A549 (cell line): Measurements from ENCODE around the gene MAP3K7. TPM values are rescaled to one million over a fixed set of nuclear protein-coding genes. Genes with fewer than 3 reads are reported as not detected.

Experiments used
- ATAC-seq, 2 experiments: fragments of 200-7000 bp in 1 of 2; fragments of >200 bp in 1 of 2; cut with Nextera tagmentation in 1 of 2; cut with Tn5 transposase in 1 of 2; 3 replicates each; pipeline versions ENCODE4 v1.8.0 to v1.9.1; 2018 to 2020; ENCODE audit warnings: mild to moderate bottlenecking in 1 of 2, moderate library complexity in 1 of 2
- CTCF ChIA-PET: fragments of 300-600 bp; sonication (Branson Sonifier 250); formaldehyde crosslinking; extraction: SDS; loops from one replicate; lab custom pipeline; 2021; ENCODE audit warnings: antibody characterized with exemption, inconsistent platforms; lab: Yijun Ruan, JAX
- POLR2A ChIA-PET: fragments of 350-600 bp; formaldehyde crosslinking; extraction: SDS; loops from one replicate; lab custom pipeline; 2021; ENCODE audit warnings: antibody characterized with exemption, inconsistent platforms; lab: Yijun Ruan, JAX
- DNase-seq, 2 experiments: peaks; one replicate each; pipeline versions ENCODE4 v3.0.0 to v3.0.0-alpha.2; 2011 to 2016; ENCODE audit warnings: low read depth in 1 of 2, low spot score in 1 of 2
- FAIRE-seq: peaks from 2 replicates; lab custom pipeline; 2011; peaks lifted over from hg19 to GRCh38; lab: Jason Lieb, UNC
- H3K27ac ChIP-seq, 2 experiments: fragments of >200 bp; sonication (Bioruptor Twin); formaldehyde crosslinking; 3 replicates each; pipeline ENCODE4 v1.5.1; 2016 to 2017
- H3K4me1 ChIP-seq: fragments of >200 bp; sonication (Bioruptor Twin); formaldehyde crosslinking; 3 replicates; pipeline ENCODE4 v1.6.1; 2016
- H3K4me2 ChIP-seq: fragments of >200 bp; sonication (Bioruptor Twin); formaldehyde crosslinking; 3 replicates; pipeline ENCODE4 v1.6.1; 2016
- H3K4me3 ChIP-seq: fragments of >200 bp; sonication (Bioruptor Twin); formaldehyde crosslinking; 3 replicates; pipeline ENCODE4 v1.5.1; 2016
- H3K9me3 ChIP-seq: fragments of >200 bp; sonication (Bioruptor Twin); formaldehyde crosslinking; 3 replicates; pipeline ENCODE4 v1.6.1; 2016
- BCL3 ChIP-seq: fragments of >200 bp; sonication (Bioruptor Twin); formaldehyde crosslinking; IDR thresholded peaks from 3 replicates; pipeline ENCODE4 v1.6.1; 2016
- CBX8 ChIP-seq: fragments of 200-600 bp; sonication (generic); IDR thresholded peaks from 2 replicates; pipeline ENCODE4 v1.6.1; 2016
- CHD2 ChIP-seq: fragments of 150-350 bp; IDR thresholded peaks from 2 replicates; pipeline ENCODE4 v1.6.1; 2014; ENCODE audit warnings: low read length; ENCODE audit not compliant: partially characterized antibody
- E2F6 ChIP-seq: IDR thresholded peaks from 2 replicates; pipeline ENCODE4 v1.6.1; 2012; ENCODE audit warnings: low read depth, borderline replicate concordance
- ESRRA ChIP-seq: fragments of 150-350 bp; IDR thresholded peaks from 2 replicates; pipeline ENCODE4 v1.6.1; 2014; ENCODE audit warnings: mild to moderate bottlenecking, low read length, borderline replicate concordance
- FOSB ChIP-seq: fragments of 250-450 bp; sonication (Bioruptor Pico); IDR thresholded peaks from 2 replicates; pipeline ENCODE4 v1.5.0; 2020; ENCODE audit warnings: mild to moderate bottlenecking, moderate library complexity
- HDAC2 ChIP-seq: fragments of 200-600 bp; sonication (generic); IDR thresholded peaks from 2 replicates; pipeline ENCODE4 v1.6.1; 2016
- HES2 ChIP-seq: fragments of >200 bp; sonication (Bioruptor Twin); formaldehyde crosslinking; IDR thresholded peaks from 2 replicates; pipeline ENCODE4 v1.6.1; 2016
- HMGXB4 ChIP-seq: fragments of 250-450 bp; sonication (Bioruptor Pico); IDR thresholded peaks from 2 replicates; pipeline ENCODE4 v1.5.0; 2021; ENCODE audit warnings: mild to moderate bottlenecking, moderate library complexity, borderline replicate concordance
- HOXA7 ChIP-seq: fragments of 250-450 bp; sonication (Bioruptor Pico); IDR thresholded peaks from 2 replicates; pipeline ENCODE4 v1.5.0; 2020; ENCODE audit warnings: mild to moderate bottlenecking, moderate library complexity
- HOXB13 ChIP-seq: fragments of 250-450 bp; sonication (Bioruptor Pico); IDR thresholded peaks from 2 replicates; pipeline ENCODE4 v1.5.0; 2020; ENCODE audit warnings: low read depth, mild to moderate bottlenecking, moderate library complexity
- KDM5A ChIP-seq: fragments of 200-600 bp; sonication (generic); IDR thresholded peaks from 2 replicates; pipeline ENCODE4 v1.6.1; 2016; ENCODE audit warnings: antibody characterized with exemption, mild to moderate bottlenecking
- MAFK ChIP-seq: fragments of 450-650 bp; IDR thresholded peaks from 2 replicates; pipeline ENCODE4 v1.6.1; 2014; ENCODE audit not compliant: partially characterized antibody
- MYC ChIP-seq: IDR thresholded peaks from 2 replicates; pipeline ENCODE4 v1.6.1; 2012; ENCODE audit warnings: mild to moderate bottlenecking, inconsistent platforms, low read length, improper control_type of control experiment, borderline replicate concordance
- NFE2L2 ChIP-seq: fragments of 150-350 bp; conservative IDR thresholded peaks from 2 replicates; pipeline ENCODE4 v1.6.1; 2014; ENCODE audit warnings: low read length
- NPAS2 ChIP-seq: fragments of 250-450 bp; sonication (Bioruptor Pico); IDR thresholded peaks from 2 replicates; pipeline ENCODE4 v1.8.0; 2022; ENCODE audit warnings: mild to moderate bottlenecking, moderate library complexity, borderline replicate concordance
- NR3C1 ChIP-seq: fragments of >200 bp; sonication (Bioruptor Twin); formaldehyde crosslinking; IDR thresholded peaks from 3 replicates; pipeline ENCODE4 v1.6.1; 2017
- POLR2A ChIP-seq: IDR thresholded peaks from 2 replicates; pipeline ENCODE4 v1.6.1; 2012; ENCODE audit warnings: mild to moderate bottlenecking, low read length
- POLR2AphosphoS2 ChIP-seq: conservative IDR thresholded peaks from 2 replicates; pipeline ENCODE4 v1.6.1; 2012; ENCODE audit warnings: low read length, improper control_type of control experiment, inconsistent platforms
- RARB ChIP-seq: fragments of 250-450 bp; sonication (Bioruptor Pico); IDR thresholded peaks from 2 replicates; pipeline ENCODE4 v1.8.0; 2021; ENCODE audit warnings: mild to moderate bottlenecking, moderate library complexity
- RCOR1 ChIP-seq: fragments of 150-350 bp; IDR thresholded peaks from 2 replicates; pipeline ENCODE4 v1.6.1; 2014; ENCODE audit warnings: antibody characterized with exemption, low read length, low read depth
- RFX5 ChIP-seq: fragments of 450-650 bp; IDR thresholded peaks from 2 replicates; pipeline ENCODE4 v1.7.1; 2014; ENCODE audit warnings: antibody characterized with exemption, mild to moderate bottlenecking, moderate library complexity
- RNF2 ChIP-seq: fragments of 200-600 bp; sonication (generic); IDR thresholded peaks from 2 replicates; pipeline ENCODE4 v1.6.1; 2016; ENCODE audit warnings: low read depth, mild to moderate bottlenecking, antibody characterized with exemption, moderate library complexity, borderline replicate concordance
- SREBF2 ChIP-seq: fragments of 450-650 bp; IDR thresholded peaks from 2 replicates; pipeline ENCODE4 v1.6.1; 2014; ENCODE audit warnings: mild to moderate bottlenecking, moderate library complexity
- TFCP2L1 ChIP-seq: fragments of 250-450 bp; sonication (Bioruptor Pico); IDR thresholded peaks from 2 replicates; pipeline ENCODE4 v1.5.0; 2021; ENCODE audit warnings: mild to moderate bottlenecking
- TP53 ChIP-seq: fragments of 250-450 bp; sonication (Bioruptor Pico); IDR thresholded peaks from 2 replicates; pipeline ENCODE4 v1.5.0; 2021; ENCODE audit warnings: mild to moderate bottlenecking, moderate library complexity
- USF2 ChIP-seq: fragments of 450-650 bp; IDR thresholded peaks from 2 replicates; pipeline ENCODE4 v1.6.1; 2014; ENCODE audit warnings: antibody characterized with exemption
- ZSCAN20 ChIP-seq: fragments of 250-450 bp; sonication (Bioruptor Pico); IDR thresholded peaks from 2 replicates; pipeline ENCODE4 v1.8.0; 2022; ENCODE audit warnings: mild to moderate bottlenecking, moderate library complexity
- WGBS: methylation state at CpG from one replicate; pipeline ENCODE4 v1.1.6; 2017; ENCODE audit errors: missing lambda C conversion rate; 5-methylcytosine and 5-hydroxymethylcytosine counted together
- polyA plus RNA-seq, 4 experiments: library from polyadenylated mRNA; depleted of rRNA in 3 of 4; stranded (reverse); fragments of >200 nt; fragmentation: RNase III in 1 of 4; extraction: RNeasy Plus Mini Kit Qiagen cat#74134 plus additional on column Dnase treatment in 1 of 4; gene quantifications; 2 replicates in 3 of 4; 3 replicates in 1 of 4; pipeline ENCODE4 v1.2.3, GENCODE V29; 2011 to 2017

The MAP3K7 gene
- polyA plus RNA-seq, 2 of the 4 experiments (the other 2 are of a cell fraction): 13.7 to 32.0 TPM

- FAIRE-seq (no peak), DNase-seq (no peak), ATAC-seq (no peak)
- ChIA-PET CTCF (no interaction called here), POLR2A (no interaction called here)
- TF ChIP-seq MAFK (no peak), NPAS2 (CRISPR knock-in tag) (no peak), CHD2 (no peak), TFCP2L1 (CRISPR knock-in tag) (no peak), NFE2L2 (no peak), ESRRA (no peak), CBX8 (no peak)
- H3K4me3 ChIP-seq: no peak overlapping the region
- no peaks in the 10 kb centered on the region for H3K4me1 ChIP-seq
- H3K9me3 ChIP-seq: no peaks in the 10 kb centered on the region
- no peak overlapping the region for H3K4me2 ChIP-seq
- H3K27ac ChIP-seq: no peak overlapping the region
Measured at GRCh38 chr6:90467546-90467945, 119.3 kb downstream of the MAP3K7 start.

- Histone ChIP-seq H3K4me3 (no peak overlapping the region), H3K4me2 (no peak overlapping the region), H3K27ac (no peak overlapping the region), H3K4me1 (no peaks in the 10 kb centered on the region), H3K9me3 (no peaks in the 10 kb centered on the region)
- 48% methylated on average over 8 of the region's 8 CpGs for WGBS
- TF ChIP-seq HDAC2: no peak
- TF ChIP-seq ZSCAN20 (CRISPR knock-in tag): no peak
- no peak for TF ChIP-seq HOXB13 (CRISPR knock-in tag)
- no peak for TF ChIP-seq HOXA7
- TF ChIP-seq MYC: no peak
- no peak for TF ChIP-seq KDM5A
- no peak for TF ChIP-seq RCOR1
- TF ChIP-seq POLR2A: no peak
- TF ChIP-seq FOSB (CRISPR knock-in tag): no peak
- no peak for FAIRE-seq
- no peak for DNase-seq
- POLR2A ChIA-PET: no interaction called here
- no peak for ATAC-seq
- CTCF ChIA-PET: interaction anchor here (1.1 to 1.4 kb wide), 2 partner anchors 13 to 496 kb away, joined by 3 to 4 read pairs; no protein-coding TSS in a partner anchor
Measured at GRCh38 chr6:90466154-90466940, 120.5 kb downstream of the MAP3K7 start.

- FAIRE-seq: no peak
- no peak for TF ChIP-seq RARB
- TF ChIP-seq ZSCAN20 (CRISPR knock-in tag): no peak
- TF ChIP-seq NR3C1: no peak
- no peak for TF ChIP-seq RCOR1
- TF ChIP-seq, all 56 proteins: peak for 0
- CTCF ChIA-PET: interaction anchor here (1.1 to 1.4 kb wide), 2 partner anchors 14 to 495 kb away, joined by 3 to 4 read pairs; no protein-coding TSS in a partner anchor
Measured at GRCh38 chr6:90465686-90466085, 121.2 kb downstream of the MAP3K7 start.

GRCh38 chr6:90464507-90464906 lies 122.4 kb downstream of the MAP3K7 start:
- Histone ChIP-seq H3K4me1 (no peaks in the 10 kb centered on the region), H3K27ac (no peak overlapping the region), H3K4me3 (no peak overlapping the region), H3K9me3 (no peaks in the 10 kb centered on the region), H3K4me2 (no peak overlapping the region)
- no peak for ATAC-seq
- no peak for FAIRE-seq
- ChIA-PET CTCF (no interaction called here), POLR2A (no interaction called here)
- DNase-seq: no peak
- 55% methylated on average over 7 of the region's 7 CpGs for WGBS
- TF ChIP-seq TP53 (CRISPR knock-in tag) (no peak), POLR2AphosphoS2 (no peak), RNF2 (no peak), MYC (no peak), USF2 (no peak), ESRRA (no peak), E2F6 (no peak), HMGXB4 (CRISPR knock-in tag) (no peak), HDAC2 (no peak), SREBF2 (no peak), HES2 (no peak), RFX5 (no peak), BCL3 (no peak)

More at GRCh38 chr6:90465686-90466085, 121.2 kb downstream of the MAP3K7 start:
- POLR2A ChIA-PET: no interaction called here
- Histone ChIP-seq H3K9me3 (no peaks in the 10 kb centered on the region), H3K4me2 (no peak overlapping the region), H3K4me1 (no peaks in the 10 kb centered on the region), H3K27ac (no peak overlapping the region), H3K4me3 (no peak overlapping the region)
- ATAC-seq: no peak
- 48% methylated on average over 2 of the region's 2 CpGs for WGBS
- DNase-seq: no peak
